ENCODE data around the gene WNT11. TPM values are rescaled to one million over a fixed set of nuclear protein-coding genes. Genes with fewer than 3 reads are reported as not detected.

WNT11 gene
- total RNA-seq, 2 experiments from 2014 or later = 0.30 to 1.2 TPM

DNA sequence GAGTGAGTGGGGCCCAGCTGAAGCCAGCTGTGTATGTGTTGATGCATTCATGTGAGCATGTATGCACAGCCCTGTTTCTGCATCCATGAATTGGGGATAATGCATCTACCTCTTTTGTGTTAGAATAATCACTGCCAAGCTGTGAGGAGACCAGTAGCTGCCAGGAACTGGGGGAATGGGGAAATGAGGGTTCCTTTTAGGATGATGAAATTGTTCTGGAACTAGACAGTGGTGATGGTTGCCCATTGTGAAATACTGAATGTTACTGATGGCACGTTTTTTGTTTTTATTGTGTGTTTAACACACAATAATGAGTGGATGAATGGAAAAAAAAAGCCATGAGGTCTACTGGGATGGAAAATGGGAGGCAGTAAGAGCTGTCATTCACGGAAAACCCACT lies 45.3 kb upstream of the WNT11 start:
- H3K4me3 Mint-ChIP-seq = no peak overlapping the region
- intact Hi-C loops (cut with DNase I, micrococcal nuclease) = no loop called here
- Histone ChIP-seq H3K27ac (ENCODE audit: low read depth in 1 of 2, low read length in 2 of 2) (no peak overlapping the region), H3K27me3 (ENCODE audit: control insufficient read depth in 1 of 2, insufficient read depth in 2 of 2, low read length in 2 of 2) (no peaks in the 10 kb centered on the region), H3K4me1 (ENCODE audit: insufficient read depth, low read length) (no peaks in the 10 kb centered on the region), H3K9me3 (ENCODE audit: control insufficient read depth in 1 of 2, insufficient read depth in 1 of 2, low read length in 2 of 2) (peaks cover 3 to 20% of the 10 kb centered on the region in 2 experiments), H3K4me3 (ENCODE audit: low read length) (no peak overlapping the region), H3K36me3 (ENCODE audit: insufficient read depth, low read length) (no peaks in the 10 kb centered on the region)
- DNase-seq (no peak), ATAC-seq (ENCODE audit: poor library complexity) (no peak)
- no peaks in the 10 kb centered on the region for H3K36me3 Mint-ChIP-seq (ENCODE audit: low read depth)
- TF ChIP-seq, protein P1, sequence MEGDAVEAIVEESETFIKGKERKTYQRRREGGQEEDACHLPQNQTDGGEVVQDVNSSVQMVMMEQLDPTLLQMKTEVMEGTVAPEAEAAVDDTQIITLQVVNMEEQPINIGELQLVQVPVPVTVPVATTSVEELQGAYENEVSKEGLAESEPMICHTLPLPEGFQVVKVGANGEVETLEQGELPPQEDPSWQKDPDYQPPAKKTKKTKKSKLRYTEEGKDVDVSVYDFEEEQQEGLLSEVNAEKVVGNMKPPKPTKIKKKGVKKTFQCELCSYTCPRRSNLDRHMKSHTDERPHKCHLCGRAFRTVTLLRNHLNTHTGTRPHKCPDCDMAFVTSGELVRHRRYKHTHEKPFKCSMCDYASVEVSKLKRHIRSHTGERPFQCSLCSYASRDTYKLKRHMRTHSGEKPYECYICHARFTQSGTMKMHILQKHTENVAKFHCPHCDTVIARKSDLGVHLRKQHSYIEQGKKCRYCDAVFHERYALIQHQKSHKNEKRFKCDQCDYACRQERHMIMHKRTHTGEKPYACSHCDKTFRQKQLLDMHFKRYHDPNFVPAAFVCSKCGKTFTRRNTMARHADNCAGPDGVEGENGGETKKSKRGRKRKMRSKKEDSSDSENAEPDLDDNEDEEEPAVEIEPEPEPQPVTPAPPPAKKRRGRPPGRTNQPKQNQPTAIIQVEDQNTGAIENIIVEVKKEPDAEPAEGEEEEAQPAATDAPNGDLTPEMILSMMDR (IDR thresholded peaks at IDR 0.05) = no peak
- H3K27me3 Mint-ChIP-seq = peaks cover 9% of the 10 kb centered on the region
- POLR2A ChIA-PET = no interaction called here
- CTCF ChIA-PET = no interaction called here
- no peak overlapping the region for H3K27ac Mint-ChIP-seq
- H3K9me3 Mint-ChIP-seq = no peaks in the 10 kb centered on the region
- no peaks in the 10 kb centered on the region for H3K4me1 Mint-ChIP-seq (ENCODE audit: low read depth)

DNA sequence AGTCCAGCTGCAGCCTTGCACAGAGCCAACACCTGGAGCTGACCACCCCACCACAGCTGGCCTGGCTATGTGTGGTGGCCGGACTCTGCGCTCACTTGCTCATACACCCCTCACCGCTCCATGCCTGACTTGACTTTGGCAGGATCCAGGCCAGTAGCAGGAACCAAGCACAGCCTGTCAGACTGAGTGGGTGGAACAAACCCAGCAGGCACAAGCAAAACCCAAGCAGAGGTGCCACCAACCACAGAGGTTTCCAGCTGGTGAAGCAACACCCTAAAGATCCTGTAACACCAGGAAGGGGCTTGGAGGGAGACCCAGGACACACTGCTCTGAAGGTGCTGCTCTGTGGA lies 44.9 kb upstream of the WNT11 start:
- no peak overlapping the region for H3K27ac ChIP-seq (ENCODE audit: low read depth in 1 of 2, low read length in 2 of 2)
- H3K27ac Mint-ChIP-seq = no peak overlapping the region
- H3K9me3 ChIP-seq (ENCODE audit: control insufficient read depth in 1 of 2, insufficient read depth in 1 of 2, low read length in 2 of 2) = peaks cover 3 to 20% of the 10 kb centered on the region in 2 experiments
- TF ChIP-seq, protein P1 (IDR thresholded peaks at IDR 0.05) = no peak
- DNase-seq (no peak), ATAC-seq (ENCODE audit: poor library complexity) (no peak)
- H3K4me1 Mint-ChIP-seq (ENCODE audit: low read depth) = no peaks in the 10 kb centered on the region
- H3K4me3 ChIP-seq (ENCODE audit: low read length) = no peak overlapping the region
- intact Hi-C loops (cut with DNase I, micrococcal nuclease) = no loop called here
- H3K9me3 Mint-ChIP-seq = no peaks in the 10 kb centered on the region
- H3K36me3 Mint-ChIP-seq (ENCODE audit: low read depth) = no peaks in the 10 kb centered on the region
- no peak overlapping the region for H3K4me3 Mint-ChIP-seq
- CTCF ChIA-PET = no interaction called here
- no peaks in the 10 kb centered on the region for H3K36me3 ChIP-seq (ENCODE audit: insufficient read depth, low read length)
- H3K4me1 ChIP-seq (ENCODE audit: insufficient read depth, low read length) = no peaks in the 10 kb centered on the region
- H3K27me3 ChIP-seq (ENCODE audit: control insufficient read depth in 1 of 2, insufficient read depth in 2 of 2, low read length in 2 of 2) = no peaks in the 10 kb centered on the region
- H3K27me3 Mint-ChIP-seq = peaks cover 9% of the 10 kb centered on the region
- POLR2A ChIA-PET = no interaction called here

DNA sequence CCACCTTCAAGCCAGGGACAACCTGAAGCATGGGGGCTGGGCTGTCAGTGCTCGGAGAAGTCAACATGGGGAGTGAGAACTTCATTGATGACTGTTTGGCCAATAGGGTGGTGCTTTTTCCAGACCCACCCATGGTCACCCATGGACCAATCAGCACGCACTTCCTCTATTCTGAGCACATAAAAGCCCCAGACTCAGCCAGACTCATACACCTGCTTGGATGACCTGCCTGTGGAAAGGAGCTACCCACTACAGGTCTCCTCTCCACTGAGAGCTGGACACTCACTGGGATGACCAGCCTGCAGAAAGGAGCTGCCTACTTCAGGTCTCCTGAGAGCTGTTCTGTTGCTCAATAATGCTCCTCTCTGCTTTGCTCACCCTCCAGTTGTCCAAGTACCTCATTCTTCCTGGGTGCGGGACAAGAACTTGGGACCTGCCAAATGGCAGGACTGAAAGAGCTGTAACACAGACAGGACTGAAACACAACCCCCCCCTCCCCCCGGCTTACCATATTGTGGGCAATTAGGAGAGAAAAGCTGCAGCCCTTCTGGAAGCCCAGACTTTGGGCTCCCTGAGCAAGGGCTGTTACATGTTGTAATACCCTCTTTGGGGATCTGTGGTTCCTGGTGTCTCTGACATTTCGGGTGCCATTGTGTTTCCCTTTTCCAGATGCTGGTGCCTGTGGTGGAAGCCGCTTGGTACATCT lies 44.4 kb upstream of the WNT11 start:
- no peak overlapping the region for H3K27ac ChIP-seq (ENCODE audit: low read depth in 1 of 2, low read length in 2 of 2)
- H3K36me3 Mint-ChIP-seq (ENCODE audit: low read depth) = no peaks in the 10 kb centered on the region

More for the DNA sequence above, 44.4 kb upstream of the WNT11 start:
- ChIA-PET POLR2A (no interaction called here), CTCF (no interaction called here)
- H3K4me1 Mint-ChIP-seq (ENCODE audit: low read depth) = no peaks in the 10 kb centered on the region
- H3K27ac Mint-ChIP-seq = no peak overlapping the region
- Histone ChIP-seq H3K4me1 (ENCODE audit: insufficient read depth, low read length) (no peaks in the 10 kb centered on the region), H3K9me3 (ENCODE audit: control insufficient read depth in 1 of 2, insufficient read depth in 1 of 2, low read length in 2 of 2) (peaks cover 3 to 20% of the 10 kb centered on the region in 2 experiments), H3K4me3 (ENCODE audit: low read length) (no peak overlapping the region), H3K27me3 (ENCODE audit: control insufficient read depth in 1 of 2, insufficient read depth in 2 of 2, low read length in 2 of 2) (no peaks in the 10 kb centered on the region), H3K36me3 (ENCODE audit: insufficient read depth, low read length) (no peaks in the 10 kb centered on the region)
- no peak overlapping the region for H3K4me3 Mint-ChIP-seq
- intact Hi-C loops (cut with DNase I, micrococcal nuclease) = no loop called here
- H3K9me3 Mint-ChIP-seq = no peaks in the 10 kb centered on the region
- TF ChIP-seq, protein P1 (IDR thresholded peaks at IDR 0.05) = no peak
- ATAC-seq (ENCODE audit: poor library complexity) = no peak
- H3K27me3 Mint-ChIP-seq = peaks cover 9% of the 10 kb centered on the region
- DNase-seq = no peak

All from CD4-positive, alpha-beta T cell (primary cell).